HTR-8/SVneo (cell line): Measurements from ENCODE around the gene PRMT7.

Source experiments
- DNase-seq: peaks from one replicate; pipeline ENCODE4 v3.0.0; 2011; ENCODE audit warnings: low spot score, mixed read lengths; ENCODE audit not compliant: insufficient read length
- FAIRE-seq: peaks from 2 replicates; lab custom pipeline; 2011; peaks lifted over from hg19 to GRCh38; lab: Jason Lieb, UNC

Gene PRMT7

GRCh38 chr16:68344252-68344651 is 33.4 kb downstream of the PRMT7 start:
- DNase-seq: no peak
- FAIRE-seq: no peak

- FAIRE-seq: no peak
- no peak for DNase-seq
Measured at GRCh38 chr16:68345351-68345810, 34.6 kb downstream of the PRMT7 start.

DNA sequence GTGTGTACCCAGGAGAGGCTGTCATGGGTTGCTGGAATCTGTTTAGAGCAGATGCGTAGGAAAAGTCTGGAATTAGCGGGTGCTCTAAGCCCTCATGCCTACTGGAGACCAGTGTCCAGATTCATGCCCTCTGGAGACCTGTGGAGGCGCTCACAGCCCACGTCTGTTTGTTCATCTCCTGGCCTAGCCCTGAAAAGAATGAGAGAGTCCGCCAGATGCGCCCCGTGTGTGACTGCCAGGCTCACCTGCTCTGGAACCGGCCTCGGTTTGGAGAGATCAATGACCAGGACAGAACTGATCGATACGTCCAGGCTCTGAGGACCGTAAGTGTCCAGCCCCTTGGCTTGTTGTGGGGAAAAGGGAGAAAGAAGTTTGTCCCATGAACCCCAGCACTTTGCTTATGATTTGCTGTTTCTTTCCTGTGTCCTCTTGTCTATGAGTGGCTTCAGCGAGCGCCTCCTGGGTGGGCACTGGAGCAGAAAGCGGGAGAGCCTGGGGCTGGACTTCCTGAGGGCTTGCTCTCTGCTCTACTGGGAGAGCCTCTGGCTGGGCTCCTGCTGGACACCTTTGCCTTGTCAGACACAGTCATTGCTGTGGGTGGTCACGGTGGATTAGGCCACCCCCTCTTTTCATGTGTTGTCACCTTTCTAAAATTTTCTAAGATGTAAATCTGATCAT is 35.3 kb downstream of the PRMT7 start:
- FAIRE-seq (no peak), DNase-seq (no peak)

DNA sequence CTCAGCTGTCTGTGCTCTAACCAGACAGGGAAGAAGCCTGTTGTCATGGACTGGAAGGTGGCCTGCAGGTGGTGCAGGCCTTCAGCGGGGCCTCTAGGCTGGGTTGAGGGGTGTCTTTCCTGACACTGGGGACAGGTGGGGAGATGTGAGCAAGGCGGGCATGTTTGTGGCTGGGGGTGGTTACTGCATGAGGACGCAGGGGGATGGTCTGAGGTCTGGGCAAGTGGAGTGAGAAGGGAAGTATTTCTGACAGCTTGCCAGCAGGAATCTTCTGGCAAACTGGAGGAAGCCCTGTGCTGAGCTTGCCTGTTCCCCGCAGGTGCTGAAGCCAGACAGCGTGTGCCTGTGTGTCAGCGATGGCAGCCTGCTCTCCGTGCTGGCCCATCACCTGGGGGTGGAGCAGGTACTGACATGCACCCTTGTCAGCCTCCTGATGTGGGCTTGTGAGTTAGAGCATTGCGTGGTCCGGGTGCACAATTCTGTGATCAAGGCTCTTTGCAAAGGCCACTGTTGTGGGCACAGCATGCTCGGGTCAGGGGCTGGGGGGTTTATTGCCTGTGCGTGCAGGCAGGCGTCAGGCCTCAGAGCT is 36.2 kb downstream of the PRMT7 start:
- DNase-seq (no peak), FAIRE-seq (no peak)

DNA sequence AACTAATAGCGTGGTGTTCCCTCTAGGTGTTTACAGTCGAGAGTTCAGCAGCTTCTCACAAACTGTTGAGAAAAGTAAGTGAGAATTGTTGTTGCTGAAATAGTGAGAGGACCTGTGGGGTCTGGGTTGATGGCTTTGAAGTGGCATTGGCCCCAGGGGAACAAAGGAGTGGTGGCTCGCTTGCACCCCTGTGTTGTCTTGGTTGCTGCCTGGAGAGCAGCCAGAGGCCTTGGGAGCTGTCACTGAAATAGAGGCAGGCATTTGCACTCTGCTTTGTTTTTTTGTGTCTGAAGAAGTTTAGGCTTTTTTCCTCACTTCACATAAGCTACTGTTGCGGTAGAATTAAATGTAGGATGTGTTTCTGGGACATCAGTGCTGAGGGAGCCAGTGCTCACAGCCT is 36.8 kb downstream of the PRMT7 start:
- FAIRE-seq (no peak), DNase-seq (no peak)

GRCh38 chr16:68348639-68349445 is 38.0 kb downstream of the PRMT7 start:
- DNase-seq: no peak

DNA sequence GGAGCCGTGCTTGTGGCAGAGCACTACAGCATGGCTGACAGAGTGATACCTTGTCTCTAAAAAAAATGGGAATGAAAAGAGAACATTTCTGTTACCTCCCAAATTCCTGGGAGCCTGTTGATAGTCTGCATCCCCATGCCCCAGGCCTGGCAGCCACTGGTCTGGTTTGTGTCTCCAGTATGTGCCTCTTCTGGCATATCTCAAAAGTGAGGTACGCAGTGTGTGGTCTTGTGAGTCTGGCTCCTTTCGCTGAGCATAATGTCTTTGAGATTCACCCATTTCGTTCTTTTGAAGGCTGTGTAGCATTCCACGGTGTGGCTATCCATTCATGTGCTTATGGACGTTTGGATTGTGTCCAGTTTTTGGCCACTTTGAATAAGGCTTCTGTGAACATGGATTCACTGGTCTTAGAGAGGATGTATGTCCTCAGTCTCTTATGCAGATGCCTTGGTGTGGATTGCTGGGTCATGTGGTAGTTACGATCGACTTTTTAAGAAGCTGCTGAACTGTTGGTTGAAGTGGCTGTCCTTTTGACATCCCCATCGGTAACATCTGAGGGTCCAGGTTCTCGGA is 39.1 kb downstream of the PRMT7 start:
- FAIRE-seq (peak; percentile 59), DNase-seq (no peak)

More at GRCh38 chr16:68348639-68349445, 38.0 kb downstream of the PRMT7 start:
- peak; percentile 57 for FAIRE-seq

- no peak for FAIRE-seq
Measured at GRCh38 chr16:68350813-68351350, 40.1 kb downstream of the PRMT7 start.

GRCh38 chr16:68351463-68351862 is 40.6 kb downstream of the PRMT7 start:
- DNase-seq (no peak), FAIRE-seq (no peak)

More at GRCh38 chr16:68350813-68351350, 40.1 kb downstream of the PRMT7 start:
- no peak for DNase-seq

DNA sequence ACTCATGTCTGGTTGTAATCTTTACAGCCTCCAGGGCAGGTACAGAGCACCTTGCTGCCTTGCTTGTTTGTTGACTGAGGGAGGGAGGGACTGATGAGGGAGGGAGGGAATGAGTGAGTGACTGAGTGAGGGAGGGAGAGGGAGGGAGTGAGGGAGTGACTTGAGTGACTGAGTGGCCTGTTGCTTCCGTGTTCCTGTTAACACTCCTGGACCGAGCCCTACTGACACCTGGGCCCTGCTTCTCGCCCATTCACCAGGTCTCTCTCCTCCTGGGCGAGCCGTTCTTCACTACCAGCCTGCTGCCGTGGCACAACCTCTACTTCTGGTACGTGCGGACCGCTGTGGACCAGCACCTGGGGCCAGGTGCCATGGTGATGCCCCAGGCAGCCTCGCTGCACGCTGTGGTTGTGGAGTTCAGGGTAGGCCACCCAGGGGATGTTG is 41.2 kb downstream of the PRMT7 start:
- FAIRE-seq (peak; percentile 23), DNase-seq (no peak)

DNA sequence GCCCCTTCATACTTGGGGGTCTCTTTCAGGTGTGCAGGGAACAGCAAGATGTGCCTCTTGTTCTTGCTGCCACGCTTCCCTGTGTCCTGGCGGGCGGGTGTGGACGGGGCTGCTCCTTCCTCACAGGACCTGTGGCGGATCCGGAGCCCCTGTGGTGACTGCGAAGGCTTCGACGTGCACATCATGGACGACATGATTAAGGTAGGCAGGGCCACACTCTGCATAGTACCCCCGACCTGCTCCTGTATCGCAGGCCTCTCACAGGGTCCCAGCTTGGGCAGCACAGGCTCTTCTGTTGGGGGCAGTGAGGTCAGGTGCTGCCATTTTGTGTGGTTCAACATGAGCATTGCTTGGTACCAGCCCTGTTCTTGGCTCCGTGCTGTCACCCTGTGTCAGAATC is 42.5 kb downstream of the PRMT7 start:
- FAIRE-seq (no peak), DNase-seq (no peak)

DNA sequence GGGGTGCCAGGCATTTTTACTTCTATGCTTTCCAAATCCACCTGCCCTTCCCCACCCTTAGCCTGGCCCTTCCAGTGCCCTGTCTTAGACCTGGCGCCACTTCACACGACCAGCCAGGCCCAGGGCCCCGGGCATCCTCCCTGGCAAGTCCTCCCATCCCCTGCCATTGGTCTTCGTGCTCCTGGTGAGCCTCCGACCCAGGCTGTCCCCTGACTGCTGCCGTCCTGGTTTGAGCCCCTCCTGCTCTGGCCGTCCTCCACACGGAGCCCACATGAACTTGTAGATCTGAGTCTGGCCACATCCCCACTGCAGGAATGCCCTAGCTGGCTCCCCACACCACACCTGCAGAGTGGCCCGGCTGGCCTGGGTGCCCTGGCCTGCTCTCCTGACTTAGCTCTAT is 44.0 kb downstream of the PRMT7 start:
- FAIRE-seq (no peak), DNase-seq (no peak)

GRCh38 chr16:68355447-68356248 is 44.8 kb downstream of the PRMT7 start:
- FAIRE-seq (no peak), DNase-seq (no peak)

DNA sequence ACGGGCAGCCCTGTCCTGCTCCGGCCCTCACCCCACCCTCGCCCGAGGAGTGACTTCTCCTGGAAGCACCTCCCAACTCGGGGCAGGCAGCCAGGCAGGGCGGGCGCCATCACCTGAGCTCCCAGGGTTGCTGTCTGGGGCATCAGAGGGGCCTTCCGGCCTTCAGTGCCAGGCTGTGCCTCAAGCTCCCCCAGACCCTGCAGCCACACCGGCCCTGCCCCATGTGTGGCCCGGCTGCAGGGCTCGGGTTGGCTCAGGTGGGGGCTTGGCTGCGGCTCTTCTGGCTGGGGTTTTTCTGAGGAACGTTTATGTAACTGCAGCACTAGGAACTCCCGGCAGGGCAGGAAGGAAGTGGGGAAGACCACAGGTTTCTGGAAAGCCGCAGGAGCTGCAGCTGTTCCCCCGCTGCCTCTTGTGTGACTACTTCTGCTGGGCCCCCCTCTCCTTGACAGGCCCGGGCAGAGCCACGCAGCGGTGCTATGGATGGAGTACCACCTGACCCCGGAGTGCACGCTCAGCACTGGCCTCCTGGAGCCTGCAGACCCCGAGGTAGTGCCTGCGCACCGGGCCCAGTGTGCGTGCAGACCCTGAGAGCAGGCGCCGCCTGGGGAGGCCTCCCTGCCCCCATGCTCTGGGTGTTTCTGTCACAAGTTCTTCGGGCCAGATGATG is 45.6 kb downstream of the PRMT7 start:
- FAIRE-seq: no peak
- DNase-seq: no peak

DNA sequence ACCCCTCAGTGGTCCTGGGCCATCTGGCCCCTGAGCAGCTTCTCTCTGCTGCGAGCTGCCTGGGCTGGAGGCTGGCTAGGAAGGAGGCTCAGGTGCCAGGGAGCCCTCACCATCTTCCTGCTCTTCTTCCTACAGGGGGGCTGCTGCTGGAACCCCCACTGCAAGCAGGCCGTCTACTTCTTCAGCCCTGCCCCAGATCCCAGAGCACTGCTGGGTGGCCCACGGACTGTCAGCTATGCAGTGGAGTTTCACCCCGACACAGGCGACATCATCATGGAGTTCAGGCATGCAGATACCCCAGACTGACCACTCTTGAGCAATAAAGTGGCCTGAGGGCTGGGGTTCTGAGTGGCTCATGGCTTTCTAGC is 46.1 kb downstream of the PRMT7 start:
- DNase-seq (no peak), FAIRE-seq (no peak)

DNA sequence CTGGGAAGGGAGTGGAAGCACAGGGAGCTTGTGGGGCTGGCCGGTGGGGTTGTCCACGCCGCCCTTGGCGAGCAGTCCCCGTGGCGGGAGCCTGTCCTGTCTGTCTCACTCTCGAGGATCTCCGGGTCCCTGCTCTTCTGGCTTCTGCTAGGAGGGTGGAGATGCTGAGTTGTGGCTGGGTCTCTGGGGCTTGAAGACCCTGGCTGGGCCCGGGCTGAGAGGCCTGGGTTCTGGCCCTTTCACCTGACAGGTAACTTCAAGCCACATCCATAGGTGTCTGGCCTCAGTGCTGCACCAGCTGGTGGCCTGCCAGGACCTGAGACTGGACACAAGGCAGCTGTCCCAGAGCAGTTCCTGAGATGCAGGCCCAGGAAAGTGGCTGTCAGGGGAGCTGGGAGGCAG is 46.7 kb downstream of the PRMT7 start:
- no peak for FAIRE-seq
- DNase-seq: no peak

- FAIRE-seq (no peak), DNase-seq (no peak)
Measured at GRCh38 chr16:68357923-68358322, 47.1 kb downstream of the PRMT7 start.

DNA sequence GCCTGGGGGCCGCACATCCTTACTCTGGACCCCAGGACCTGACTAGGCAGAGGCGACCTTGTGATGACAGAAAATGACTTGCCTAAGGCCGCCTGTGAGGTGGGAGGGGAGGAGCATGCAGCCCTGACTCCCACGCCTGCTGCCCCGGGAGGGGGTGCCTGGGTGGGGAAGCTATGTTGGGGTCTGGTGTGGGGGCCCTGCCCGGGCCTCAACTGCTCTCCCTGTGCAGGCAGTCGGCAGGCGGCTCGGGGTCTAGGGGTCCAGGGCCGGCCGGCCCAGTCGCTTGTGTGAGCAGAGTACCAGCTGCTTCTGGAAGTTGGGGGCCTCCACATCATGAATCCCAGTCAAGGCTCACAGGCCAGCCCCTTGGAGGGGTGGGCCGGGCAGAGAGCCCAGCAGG is 48.1 kb downstream of the PRMT7 start:
- no peak for DNase-seq
- FAIRE-seq: no peak
